HEK293 (cell line): ENCODE results near the gene TTC33.

ENCODE experiments used
- CTCF ChIA-PET: fragments of 350-600 bp; formaldehyde crosslinking; extraction: SDS; loops from one replicate; lab custom pipeline; 2021; ENCODE audit warnings: antibody characterized with exemption; lab: Yijun Ruan, JAX
- POLR2A ChIA-PET: fragments of 300-600 bp; formaldehyde crosslinking; extraction: SDS; loops from one replicate; lab custom pipeline; 2020; ENCODE audit warnings: antibody characterized with exemption, inconsistent platforms; lab: Yijun Ruan, JAX
- H3K27ac ChIP-seq: fragments of 200-500 bp; sonication (Bioruptor generic); 2 replicates; pipeline ENCODE4 v1.5.1; 2014; ENCODE audit warnings: low read depth, low read length, control low read depth, inconsistent platforms; ENCODE audit errors: extremely low read depth
- H3K36me3 ChIP-seq, 2 experiments: fragments of 200-500 bp in 1 of 2; sonication (Bioruptor generic) in 1 of 2; 1 replicate in 1 of 2; 2 replicates in 1 of 2; pipeline ENCODE4 v1.5.1; 2014 to 2017; ENCODE audit warnings: inconsistent platforms in 2 of 2, low read length in 2 of 2; ENCODE audit not compliant: control insufficient read depth in 2 of 2, insufficient read depth in 1 of 2
- H3K4me1 ChIP-seq: fragments of 200-500 bp; sonication (Bioruptor generic); 2 replicates; pipeline ENCODE4 v1.5.1; 2014; ENCODE audit warnings: mild to moderate bottlenecking, low read length, inconsistent platforms; ENCODE audit not compliant: control insufficient read depth, insufficient read depth
- H3K4me3 ChIP-seq: 2 replicates; pipeline ENCODE4 v1.5.1; 2011; ENCODE audit warnings: low read depth, mild to moderate bottlenecking, control low read depth, low read length, moderate library complexity
- H3K9me3 ChIP-seq: fragments of 200-500 bp; sonication (Bioruptor generic); 2 replicates; pipeline ENCODE4 v1.5.1; 2014; ENCODE audit warnings: low read depth, low read length, inconsistent platforms; ENCODE audit not compliant: control insufficient read depth, insufficient read depth
- EGR2 ChIP-seq: fragments of 450-650 bp; formaldehyde crosslinking; IDR thresholded peaks from 2 replicates; pipeline ENCODE4 v1.5.1; 2016; ENCODE audit warnings: low read depth, missing biosample characterization, missing genetic modification characterization
- IKZF3 ChIP-seq: fragments of 450-650 bp; IDR thresholded peaks from 2 replicates; pipeline ENCODE4 v1.5.0; 2018; ENCODE audit warnings: missing biosample characterization, mild to moderate bottlenecking, missing genetic modification characterization, moderate library complexity
- KLF16 ChIP-seq: fragments of 450-650 bp; formaldehyde crosslinking; IDR thresholded peaks from 2 replicates; pipeline ENCODE4 v1.5.1; 2017; ENCODE audit warnings: missing biosample characterization, missing genetic modification characterization
- KLF7 ChIP-seq: fragments of 450-650 bp; formaldehyde crosslinking; IDR thresholded peaks from 2 replicates; pipeline ENCODE4 v1.5.1; 2016; ENCODE audit warnings: missing biosample characterization, missing genetic modification characterization, borderline replicate concordance
- ZBTB1 ChIP-seq: fragments of 450-650 bp; formaldehyde crosslinking; IDR thresholded peaks from 2 replicates; pipeline ENCODE4 v1.5.1; 2016; ENCODE audit warnings: missing biosample characterization, missing genetic modification characterization
- ZBTB17 ChIP-seq: fragments of 450-650 bp; formaldehyde crosslinking; IDR thresholded peaks from 2 replicates; pipeline ENCODE4 v1.5.1; 2016; ENCODE audit warnings: missing biosample characterization, missing genetic modification characterization
- ZBTB49 ChIP-seq: fragments of 450-650 bp; formaldehyde crosslinking; IDR thresholded peaks from 2 replicates; pipeline ENCODE4 v1.5.1; 2016; ENCODE audit warnings: missing biosample characterization, missing genetic modification characterization, low read depth
- ZBTB8A ChIP-seq: fragments of 450-650 bp; formaldehyde crosslinking; IDR thresholded peaks from 2 replicates; pipeline ENCODE4 v1.5.1; 2016; ENCODE audit warnings: missing biosample characterization, missing genetic modification characterization
- ZFP37 ChIP-seq: fragments of 450-650 bp; formaldehyde crosslinking; IDR thresholded peaks from 2 replicates; pipeline ENCODE4 v1.5.1; 2016; ENCODE audit warnings: missing biosample characterization, missing genetic modification characterization
- ZNF174 ChIP-seq: fragments of 450-650 bp; formaldehyde crosslinking; IDR thresholded peaks from 2 replicates; pipeline ENCODE4 v1.5.0; 2017; ENCODE audit warnings: missing biosample characterization, mild to moderate bottlenecking, missing genetic modification characterization
- ZNF211 ChIP-seq: fragments of 450-650 bp; formaldehyde crosslinking; IDR thresholded peaks from 2 replicates; pipeline ENCODE4 v1.5.1; 2016; ENCODE audit warnings: low read depth, missing biosample characterization, missing genetic modification characterization
- ZNF24 ChIP-seq: fragments of 450-650 bp; formaldehyde crosslinking; IDR thresholded peaks from 2 replicates; pipeline ENCODE4 v1.5.1; 2016; ENCODE audit warnings: missing biosample characterization, missing genetic modification characterization
- ZNF266 ChIP-seq: fragments of 450-650 bp; formaldehyde crosslinking; IDR thresholded peaks from 2 replicates; pipeline ENCODE4 v1.5.1; 2016; ENCODE audit warnings: missing biosample characterization, missing genetic modification characterization, low read depth
- ZNF280C ChIP-seq: fragments of 450-650 bp; formaldehyde crosslinking; IDR thresholded peaks from 2 replicates; pipeline ENCODE4 v1.5.1; 2016; ENCODE audit warnings: missing biosample characterization, missing genetic modification characterization
- ZNF37A ChIP-seq: fragments of 450-650 bp; IDR thresholded peaks from 2 replicates; pipeline ENCODE4 v1.5.1; 2018; ENCODE audit warnings: missing biosample characterization, missing genetic modification characterization
- ZNF624 ChIP-seq: fragments of 450-650 bp; formaldehyde crosslinking; IDR thresholded peaks from 2 replicates; pipeline ENCODE4 v1.5.1; 2017; ENCODE audit warnings: missing biosample characterization, missing genetic modification characterization
- ZNF626 ChIP-seq: fragments of 450-650 bp; sonication (Bioruptor Pico); formaldehyde crosslinking; IDR thresholded peaks from 2 replicates; pipeline ENCODE4 v1.5.1; 2018; ENCODE audit warnings: missing biosample characterization, missing genetic modification characterization, inconsistent platforms
- ZNF629 ChIP-seq: fragments of 450-650 bp; formaldehyde crosslinking; IDR thresholded peaks from 2 replicates; pipeline ENCODE4 v1.5.1; 2017; ENCODE audit warnings: missing biosample characterization, missing genetic modification characterization
- ZNF701 ChIP-seq: fragments of 450-650 bp; formaldehyde crosslinking; IDR thresholded peaks from 2 replicates; pipeline ENCODE4 v1.5.1; 2016; ENCODE audit warnings: missing biosample characterization, missing genetic modification characterization
- ZNF707 ChIP-seq: fragments of 450-650 bp; formaldehyde crosslinking; IDR thresholded peaks from 2 replicates; pipeline ENCODE4 v1.5.1; 2016; ENCODE audit warnings: missing biosample characterization, missing genetic modification characterization
- ZSCAN30 ChIP-seq: fragments of 450-650 bp; IDR thresholded peaks from 2 replicates; pipeline ENCODE4 v1.5.1; 2018; ENCODE audit warnings: missing biosample characterization, mild to moderate bottlenecking, missing genetic modification characterization, moderate library complexity
- ZXDB ChIP-seq: fragments of 450-650 bp; formaldehyde crosslinking; IDR thresholded peaks from 2 replicates; pipeline ENCODE4 v1.5.1; 2016; ENCODE audit warnings: missing biosample characterization, missing genetic modification characterization

TTC33 gene

GRCh38 chr5:40653221-40654022 lies 102.3 kb downstream of the TTC33 start (continued):
- no peak for TF ChIP-seq ZNF280C (tag by site-specific recombination)
- no peak for TF ChIP-seq ZNF701
- no peak for TF ChIP-seq ZBTB49 (tag by site-specific recombination)
- no peak for TF ChIP-seq ZXDB

GRCh38 chr5:40652441-40653220 lies 103.1 kb downstream of the TTC33 start:
- no peak for TF ChIP-seq ZNF37A
- no peak for TF ChIP-seq ZSCAN30
- no peak for TF ChIP-seq ZNF266
- no peak for TF ChIP-seq ZNF624 (tag by site-specific recombination)
- TF ChIP-seq ZBTB1 (tag by site-specific recombination): no peak
- TF ChIP-seq IKZF3 (tag by site-specific recombination): no peak
- no peak for TF ChIP-seq ZNF211 (tag by site-specific recombination)
- TF ChIP-seq ZBTB8A (tag by site-specific recombination): no peak
- TF ChIP-seq KLF16 (tag by site-specific recombination): no peak
- TF ChIP-seq ZXDB: no peak
- TF ChIP-seq ZNF626: no peak
- TF ChIP-seq KLF7 (tag by site-specific recombination): no peak
- no peak for TF ChIP-seq ZNF24
- no peak for TF ChIP-seq ZFP37 (tag by site-specific recombination)
- TF ChIP-seq EGR2: no peak
- TF ChIP-seq ZNF629 (tag by site-specific recombination): no peak
- TF ChIP-seq ZNF174 (tag by site-specific recombination): no peak
- TF ChIP-seq ZNF707 (tag by site-specific recombination): no peak
- no peak for TF ChIP-seq ZBTB17
- TF ChIP-seq, all 188 proteins: peak for 0
- H3K4me3 ChIP-seq: no peak overlapping the region
- POLR2A ChIA-PET: no interaction called here
- H3K36me3 ChIP-seq: no peaks in the 10 kb centered on the region
- CTCF ChIA-PET: interaction anchor here (0.6 kb wide), 1 partner anchor 941 kb away, joined by 4 read pairs; no protein-coding TSS in a partner anchor
- no peaks in the 10 kb centered on the region for H3K9me3 ChIP-seq
- H3K4me1 ChIP-seq: no peaks in the 10 kb centered on the region
- no peak overlapping the region for H3K27ac ChIP-seq
